Sigmoid colon (tissue), 7 donors: ENCODE results near the gene CCDC158. TPM values are rescaled to one million over a fixed set of nuclear protein-coding genes. Genes with fewer than 3 reads are reported as not detected.

Experiments used
- DNase-seq: peaks from one replicate; pipeline ENCODE4 v3.0.0-alpha.2; 2019
- H3K27ac ChIP-seq, 4 donors: fragments of 200-600 bp; sonication (generic); one replicate each; pipeline ENCODE4 v1.5.1; 2016 to 2019; ENCODE audit warnings: mild to moderate bottlenecking in 1 of 4
- H3K27me3 ChIP-seq, 3 donors: fragments of 200-600 bp; sonication (generic); one replicate each; pipeline ENCODE4 v1.5.1; 2019; ENCODE audit warnings: mild to moderate bottlenecking in 1 of 3
- H3K36me3 ChIP-seq, 4 donors: fragments of 200-600 bp; sonication (generic); one replicate each; pipeline ENCODE4 v1.5.1; 2016 to 2019
- H3K4me1 ChIP-seq, 4 donors: fragments of 200-600 bp; sonication (generic); one replicate each; pipeline ENCODE4 v1.5.1; 2017 to 2019
- H3K4me3 ChIP-seq, 4 donors: fragments of 200-600 bp; sonication (generic); one replicate each; pipeline ENCODE4 v1.5.1; 2017 to 2019; ENCODE audit warnings: mild to moderate bottlenecking in 2 of 4, moderate library complexity in 1 of 4
- H3K9me3 ChIP-seq, 4 donors: fragments of 200-600 bp in 3 of 4; sonication (generic) in 3 of 4; one replicate each; pipeline versions ENCODE4 v1.5.1 to v1.6.1; 2013 to 2019
- EP300 ChIP-seq, 4 donors: sonication (generic); formaldehyde crosslinking; IDR thresholded peaks; one replicate each; pipeline ENCODE4 v1.6.1; 2017; ENCODE audit warnings: antibody characterized with exemption in 4 of 4
- POLR2A ChIP-seq, 2 donors: fragments of 450-650 bp; IDR thresholded peaks; one replicate each; pipeline ENCODE4 v1.6.1; 2016; ENCODE audit warnings: antibody characterized with exemption in 2 of 2, mild to moderate bottlenecking in 2 of 2, moderate library complexity in 2 of 2
- POLR2AphosphoS5 ChIP-seq, 4 donors: sonication (generic); formaldehyde crosslinking; IDR thresholded peaks; one replicate each; pipeline ENCODE4 v1.6.1; 2017; ENCODE audit warnings: antibody characterized with exemption in 4 of 4
- WGBS, 2 donors: extraction: QIAGEN DNeasy Blood & Tissue Kit; methylation state at CpG; one replicate each; pipeline ENCODE4 v1.1.7; 2013; 5-methylcytosine and 5-hydroxymethylcytosine counted together
- intact Hi-C: fragments of 100-400 bp; cut with DNase I; formaldehyde crosslinking; loops from one replicate; pipeline ENCODE4 v1.15.1; 2023
- polyA plus RNA-seq, 3 donors: library from polyadenylated mRNA; stranded (reverse); fragments of 200-250 nt; gene quantifications; one replicate each; pipeline ENCODE4 v1.2.3, GENCODE V29; 2013
- total RNA-seq, 4 donors: library from RNA; depleted of rRNA; stranded (reverse); fragments of >200 nt; gene quantifications; one replicate each; pipeline ENCODE4 v1.1.0, GENCODE V29; 2016
- TF ChIP-seq, protein P1 (sequence below), 4 experiments: fragments of 450-650 bp in 3 of 4; fragments of 200-600 bp in 1 of 4; IDR thresholded peaks; one replicate each; pipeline ENCODE4 v1.5.1; 2016 to 2019; ENCODE audit warnings: antibody characterized with exemption in 4 of 4, mild to moderate bottlenecking in 3 of 4, moderate library complexity in 2 of 4
- donor health status: healthy with polysubstance abuse.
- donor health status: Bipolar disorder and iron deficiency.
- donor health status: healthy.

The CCDC158 gene
- total and polyA plus RNA-seq, 7 donors = 0.12 to 1.7 (median 0.62) TPM; not detected in 3

- peaks cover 0 to 9% (median 3%) of the 10 kb centered on the region in 4 donors for H3K4me1 ChIP-seq
- no peak for DNase-seq
- H3K27me3 ChIP-seq = no peaks in the 10 kb centered on the region
- H3K27ac ChIP-seq = no peak overlapping the region
- intact Hi-C loops = no loop called here
- H3K4me3 ChIP-seq = no peak overlapping the region
- no peak for TF ChIP-seq POLR2AphosphoS5 (IDR thresholded peaks at IDR 0.05)
- TF ChIP-seq, protein P1, sequence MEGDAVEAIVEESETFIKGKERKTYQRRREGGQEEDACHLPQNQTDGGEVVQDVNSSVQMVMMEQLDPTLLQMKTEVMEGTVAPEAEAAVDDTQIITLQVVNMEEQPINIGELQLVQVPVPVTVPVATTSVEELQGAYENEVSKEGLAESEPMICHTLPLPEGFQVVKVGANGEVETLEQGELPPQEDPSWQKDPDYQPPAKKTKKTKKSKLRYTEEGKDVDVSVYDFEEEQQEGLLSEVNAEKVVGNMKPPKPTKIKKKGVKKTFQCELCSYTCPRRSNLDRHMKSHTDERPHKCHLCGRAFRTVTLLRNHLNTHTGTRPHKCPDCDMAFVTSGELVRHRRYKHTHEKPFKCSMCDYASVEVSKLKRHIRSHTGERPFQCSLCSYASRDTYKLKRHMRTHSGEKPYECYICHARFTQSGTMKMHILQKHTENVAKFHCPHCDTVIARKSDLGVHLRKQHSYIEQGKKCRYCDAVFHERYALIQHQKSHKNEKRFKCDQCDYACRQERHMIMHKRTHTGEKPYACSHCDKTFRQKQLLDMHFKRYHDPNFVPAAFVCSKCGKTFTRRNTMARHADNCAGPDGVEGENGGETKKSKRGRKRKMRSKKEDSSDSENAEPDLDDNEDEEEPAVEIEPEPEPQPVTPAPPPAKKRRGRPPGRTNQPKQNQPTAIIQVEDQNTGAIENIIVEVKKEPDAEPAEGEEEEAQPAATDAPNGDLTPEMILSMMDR (IDR thresholded peaks at IDR 0.05) = no peak
- TF ChIP-seq POLR2A (IDR thresholded peaks at IDR 0.05) = no peak
- TF ChIP-seq EP300 (IDR thresholded peaks at IDR 0.05) = no peak
- 97 to 98% methylated on average over 1 of the region's 1 CpG for WGBS, 2 donors
- H3K9me3 ChIP-seq = peaks cover 0 to 1% (median 0%) of the 10 kb centered on the region in 4 donors
- H3K36me3 ChIP-seq = no peaks in the 10 kb centered on the region
Measured at GRCh38 chr4:76443376-76443775, 22.4 kb upstream of the CCDC158 start.

DNA sequence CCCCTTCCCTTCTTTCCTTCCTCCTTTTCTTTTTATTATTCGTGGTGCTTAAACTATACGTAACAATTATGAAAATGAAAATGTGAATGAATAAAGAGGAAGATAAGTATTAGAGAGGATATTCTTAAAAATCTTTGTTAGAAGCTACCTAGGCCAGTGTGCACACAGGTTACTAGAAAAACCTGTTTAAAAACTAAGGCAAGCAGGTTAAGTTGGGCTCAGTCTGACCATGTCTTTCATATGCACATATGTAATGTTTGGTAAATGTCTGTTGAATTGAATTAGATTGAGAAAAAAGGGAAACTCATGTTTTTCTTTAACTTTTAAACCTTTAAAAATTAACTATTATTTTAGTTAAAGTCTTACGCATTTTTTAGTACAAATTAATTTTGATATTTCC is 21.9 kb upstream of the CCDC158 start:
- no peak overlapping the region for H3K27ac ChIP-seq
- no peaks in the 10 kb centered on the region for H3K36me3 ChIP-seq
- no peak for DNase-seq
- peaks cover 0 to 1% (median 0%) of the 10 kb centered on the region in 4 donors for H3K9me3 ChIP-seq
- no peak overlapping the region for H3K4me3 ChIP-seq
- intact Hi-C loops = no loop called here
- WGBS, 2 donors = 88 to 93% methylated on average over 3 of the region's 3 CpGs
- H3K4me1 ChIP-seq = peaks cover 0 to 8% (median 3%) of the 10 kb centered on the region in 4 donors
- H3K27me3 ChIP-seq = no peaks in the 10 kb centered on the region
- TF ChIP-seq EP300 (IDR thresholded peaks at IDR 0.05) (no peak), POLR2AphosphoS5 (IDR thresholded peaks at IDR 0.05) (no peak), POLR2A (IDR thresholded peaks at IDR 0.05) (no peak)
- TF ChIP-seq, protein P1 (IDR thresholded peaks at IDR 0.05) = no peak

GRCh38 chr4:76441881-76442280 is 20.9 kb upstream of the CCDC158 start:
- Histone ChIP-seq H3K36me3 (no peaks in the 10 kb centered on the region), H3K27me3 (no peaks in the 10 kb centered on the region), H3K9me3 (peaks cover 0 to 1% (median 0%) of the 10 kb centered on the region in 4 donors), H3K4me1 (no peaks in the 10 kb centered on the region), H3K27ac (no peak overlapping the region), H3K4me3 (no peak overlapping the region)
- WGBS, 2 donors = 26 to 71% methylated on average over 9 of the region's 9 CpGs
- intact Hi-C loops = no loop called here
- no peak for DNase-seq
- no peak for TF ChIP-seq EP300 (IDR thresholded peaks at IDR 0.05)
- TF ChIP-seq POLR2AphosphoS5 (IDR thresholded peaks at IDR 0.05) = no peak
- TF ChIP-seq POLR2A (IDR thresholded peaks at IDR 0.05) = no peak
- TF ChIP-seq, protein P1 (IDR thresholded peaks at IDR 0.05) = no peak

GRCh38 chr4:76439491-76439890 is 18.6 kb upstream of the CCDC158 start:
- WGBS, 2 donors = 54 to 80% methylated on average over 2 of the region's 2 CpGs
- TF ChIP-seq, protein P1 (IDR thresholded peaks at IDR 0.05) = no peak
- TF ChIP-seq POLR2A (IDR thresholded peaks at IDR 0.05) (no peak), EP300 (IDR thresholded peaks at IDR 0.05) (no peak), POLR2AphosphoS5 (IDR thresholded peaks at IDR 0.05) (no peak)
- Histone ChIP-seq H3K4me1 (no peaks in the 10 kb centered on the region), H3K36me3 (no peaks in the 10 kb centered on the region), H3K27me3 (no peaks in the 10 kb centered on the region), H3K4me3 (no peak overlapping the region), H3K9me3 (peaks cover 0 to 1% (median 0%) of the 10 kb centered on the region in 4 donors), H3K27ac (no peak overlapping the region)
- intact Hi-C loops = loop anchor here (5.0 kb wide), 1 partner anchor 313 kb away; no protein-coding TSS in a partner anchor
- DNase-seq = no peak
